ENCODE data around the gene URAD.

DNA sequence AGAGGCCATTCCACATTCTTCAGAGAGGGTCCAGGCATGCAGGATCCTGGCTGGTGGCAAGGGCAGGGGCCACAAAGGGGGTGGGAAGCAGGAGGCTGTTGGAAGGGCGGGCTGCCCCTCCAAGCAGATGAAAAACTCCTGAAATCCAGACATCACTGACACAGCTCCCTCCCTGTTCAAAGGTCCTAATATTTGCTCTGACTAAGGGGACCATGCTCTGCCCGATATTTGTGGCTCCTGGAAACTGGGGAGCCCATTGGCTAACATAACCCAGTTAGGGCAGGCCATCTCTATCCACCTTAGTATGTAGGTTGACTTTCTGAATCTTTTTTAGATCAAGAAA, 16.0 kb downstream of the URAD start:
- TF ChIP-seq, protein P1, sequence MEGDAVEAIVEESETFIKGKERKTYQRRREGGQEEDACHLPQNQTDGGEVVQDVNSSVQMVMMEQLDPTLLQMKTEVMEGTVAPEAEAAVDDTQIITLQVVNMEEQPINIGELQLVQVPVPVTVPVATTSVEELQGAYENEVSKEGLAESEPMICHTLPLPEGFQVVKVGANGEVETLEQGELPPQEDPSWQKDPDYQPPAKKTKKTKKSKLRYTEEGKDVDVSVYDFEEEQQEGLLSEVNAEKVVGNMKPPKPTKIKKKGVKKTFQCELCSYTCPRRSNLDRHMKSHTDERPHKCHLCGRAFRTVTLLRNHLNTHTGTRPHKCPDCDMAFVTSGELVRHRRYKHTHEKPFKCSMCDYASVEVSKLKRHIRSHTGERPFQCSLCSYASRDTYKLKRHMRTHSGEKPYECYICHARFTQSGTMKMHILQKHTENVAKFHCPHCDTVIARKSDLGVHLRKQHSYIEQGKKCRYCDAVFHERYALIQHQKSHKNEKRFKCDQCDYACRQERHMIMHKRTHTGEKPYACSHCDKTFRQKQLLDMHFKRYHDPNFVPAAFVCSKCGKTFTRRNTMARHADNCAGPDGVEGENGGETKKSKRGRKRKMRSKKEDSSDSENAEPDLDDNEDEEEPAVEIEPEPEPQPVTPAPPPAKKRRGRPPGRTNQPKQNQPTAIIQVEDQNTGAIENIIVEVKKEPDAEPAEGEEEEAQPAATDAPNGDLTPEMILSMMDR (IDR thresholded peaks at IDR 0.05; ENCODE audit: low read depth, low read length, poor library complexity, severe bottlenecking), result no peak
- TF ChIP-seq EZH2phosphoT487 (IDR thresholded peaks at IDR 0.05; ENCODE audit: borderline replicate concordance, low read length), result no peak
